ENCODE results near the gene HNMT. TPM values are rescaled to one million over a fixed set of nuclear protein-coding genes. Genes with fewer than 3 reads are reported as not detected.
A peak's percentile ranks its signal among the peaks of the same experiment; 100 is the strongest.
"Not testable (repeated sequence)": the region's sequence is repeated elsewhere in the genome, so short reads cannot be mapped to it uniquely, and the experiment has no call there.

The HNMT gene
- total RNA-seq, 1 donor = 161 TPM

DNA sequence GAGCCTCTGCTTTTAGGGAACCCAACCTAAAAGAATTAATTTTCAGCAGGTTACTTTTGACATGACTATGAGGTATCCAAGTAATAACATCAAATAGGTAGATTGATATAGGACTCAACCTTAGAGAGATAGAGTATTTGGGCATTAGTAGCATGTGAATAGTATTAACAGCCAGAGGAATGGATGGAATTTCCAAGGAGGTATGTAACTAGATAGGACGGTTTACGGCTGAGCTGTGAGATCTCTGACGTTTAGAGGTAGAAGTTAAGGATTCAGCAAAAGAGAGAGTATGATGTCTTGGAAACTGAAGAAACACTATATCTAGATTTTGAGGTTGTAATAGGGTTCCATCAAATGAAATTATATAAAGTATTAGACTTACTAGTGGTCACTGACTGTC is 70.3 kb downstream of the HNMT start:
- TF ChIP-seq, protein P1, sequence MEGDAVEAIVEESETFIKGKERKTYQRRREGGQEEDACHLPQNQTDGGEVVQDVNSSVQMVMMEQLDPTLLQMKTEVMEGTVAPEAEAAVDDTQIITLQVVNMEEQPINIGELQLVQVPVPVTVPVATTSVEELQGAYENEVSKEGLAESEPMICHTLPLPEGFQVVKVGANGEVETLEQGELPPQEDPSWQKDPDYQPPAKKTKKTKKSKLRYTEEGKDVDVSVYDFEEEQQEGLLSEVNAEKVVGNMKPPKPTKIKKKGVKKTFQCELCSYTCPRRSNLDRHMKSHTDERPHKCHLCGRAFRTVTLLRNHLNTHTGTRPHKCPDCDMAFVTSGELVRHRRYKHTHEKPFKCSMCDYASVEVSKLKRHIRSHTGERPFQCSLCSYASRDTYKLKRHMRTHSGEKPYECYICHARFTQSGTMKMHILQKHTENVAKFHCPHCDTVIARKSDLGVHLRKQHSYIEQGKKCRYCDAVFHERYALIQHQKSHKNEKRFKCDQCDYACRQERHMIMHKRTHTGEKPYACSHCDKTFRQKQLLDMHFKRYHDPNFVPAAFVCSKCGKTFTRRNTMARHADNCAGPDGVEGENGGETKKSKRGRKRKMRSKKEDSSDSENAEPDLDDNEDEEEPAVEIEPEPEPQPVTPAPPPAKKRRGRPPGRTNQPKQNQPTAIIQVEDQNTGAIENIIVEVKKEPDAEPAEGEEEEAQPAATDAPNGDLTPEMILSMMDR (IDR thresholded peaks at IDR 0.05; ENCODE audit: insufficient read depth, low read depth, low read length) = no peak
- H3K4me3 ChIP-seq (ENCODE audit: low read depth, low read length) = no peak overlapping the region
- DNase-seq (ENCODE audit: low read depth) = no peak

DNA sequence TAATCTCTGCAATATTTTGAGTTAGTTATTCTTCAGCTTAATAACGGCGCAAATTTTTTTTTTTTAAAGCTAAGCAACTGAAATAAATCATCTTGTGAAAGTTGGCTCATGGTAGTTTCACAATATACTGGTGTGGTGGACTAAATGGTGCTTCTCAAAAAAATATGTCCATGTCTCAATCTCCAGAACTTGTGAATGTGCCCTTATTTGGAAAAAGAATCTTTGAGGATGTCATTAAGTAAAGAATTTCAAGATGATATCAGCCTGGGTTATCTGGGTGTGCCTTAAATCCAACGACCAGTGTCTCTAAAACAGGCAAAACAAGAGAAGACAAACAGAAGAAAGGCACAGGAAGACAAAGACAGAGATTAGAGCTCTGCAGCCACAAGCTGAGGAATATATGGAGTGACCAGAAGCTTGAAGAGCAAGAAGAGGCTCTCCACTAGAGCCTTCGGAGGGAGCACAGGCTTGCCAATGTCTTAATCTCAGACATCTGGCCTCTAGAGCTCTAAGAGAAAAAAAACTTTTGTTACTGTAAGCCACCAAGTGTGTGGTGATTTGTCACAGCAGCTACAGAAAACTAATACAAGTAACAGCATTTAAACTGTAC is 71.4 kb downstream of the HNMT start:
- no peak overlapping the region for H3K4me3 ChIP-seq (ENCODE audit: low read depth, low read length)
- TF ChIP-seq, protein P1 (IDR thresholded peaks at IDR 0.05; ENCODE audit: insufficient read depth, low read depth, low read length) = no peak
- peak; percentile 68 for DNase-seq (ENCODE audit: low read depth)

DNA sequence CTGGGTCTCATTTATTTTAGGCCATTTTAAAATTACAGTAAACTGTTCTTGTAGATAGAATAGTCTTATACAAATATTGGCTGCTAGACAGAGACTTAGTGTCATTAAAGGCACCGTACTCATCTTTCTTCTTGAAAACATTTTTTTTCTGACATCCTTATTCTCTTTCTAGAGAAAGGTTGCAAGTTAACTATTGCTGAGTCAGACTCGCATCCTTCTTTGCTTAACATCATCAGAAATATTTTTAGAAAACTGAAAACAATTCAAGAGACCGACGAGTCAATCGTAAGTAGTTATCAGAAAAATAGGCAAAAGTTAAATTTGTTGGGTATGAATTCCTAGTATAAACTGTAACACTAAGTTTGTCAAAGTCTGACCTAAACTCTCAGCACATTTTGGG is 72.2 kb downstream of the HNMT start:
- no peak overlapping the region for H3K4me3 ChIP-seq (ENCODE audit: low read depth, low read length)
- TF ChIP-seq, protein P1 (IDR thresholded peaks at IDR 0.05; ENCODE audit: insufficient read depth, low read depth, low read length) = no peak
- peak; percentile 11 for DNase-seq (ENCODE audit: low read depth)

DNA sequence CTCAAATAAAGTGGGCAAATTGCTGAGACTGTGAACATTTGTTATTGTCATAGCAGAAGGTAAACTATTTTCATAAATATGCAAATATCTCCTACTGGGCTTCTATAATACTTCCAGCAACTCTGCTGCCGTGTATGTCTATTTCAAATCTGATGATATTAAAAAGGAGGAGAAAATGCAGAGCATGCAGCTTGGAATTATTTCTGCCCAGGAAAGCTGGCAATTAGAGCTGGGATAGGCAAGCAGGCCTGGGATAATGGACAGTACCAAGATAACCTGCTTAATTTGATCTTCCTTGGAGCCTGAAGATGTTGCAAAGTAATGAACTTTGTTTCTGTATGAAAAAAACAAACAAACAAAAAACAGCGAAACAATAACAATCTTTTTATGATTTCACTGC is 72.8 kb downstream of the HNMT start:
- no peak for DNase-seq (ENCODE audit: low read depth)
- TF ChIP-seq, protein P1 (IDR thresholded peaks at IDR 0.05; ENCODE audit: insufficient read depth, low read depth, low read length) = no peak
- H3K4me3 ChIP-seq (ENCODE audit: low read depth, low read length) = no peak overlapping the region

DNA sequence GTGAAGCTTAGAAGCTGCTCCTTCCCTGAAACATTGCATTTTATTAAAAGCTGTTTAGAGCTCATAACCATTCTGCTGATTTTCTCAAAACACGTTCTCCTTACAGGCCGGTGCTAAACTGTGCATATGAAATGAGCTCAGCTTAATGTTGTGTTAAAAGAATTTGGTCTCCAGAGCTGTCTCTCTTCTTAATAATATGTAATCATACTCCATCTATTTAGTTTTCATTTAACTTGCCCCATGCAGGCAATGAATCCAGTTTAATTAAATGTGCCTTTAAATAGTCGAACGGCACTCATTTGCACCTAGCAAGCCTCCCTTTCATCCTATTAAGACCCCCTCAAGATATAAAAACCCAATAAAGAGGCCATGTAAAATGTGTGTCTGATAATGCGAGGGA is 76.3 kb downstream of the HNMT start:
- no peak for DNase-seq (ENCODE audit: low read depth)
- H3K4me3 ChIP-seq (ENCODE audit: low read depth, low read length) = no peak overlapping the region
- TF ChIP-seq, protein P1 (IDR thresholded peaks at IDR 0.05; ENCODE audit: insufficient read depth, low read depth, low read length) = no peak

DNA sequence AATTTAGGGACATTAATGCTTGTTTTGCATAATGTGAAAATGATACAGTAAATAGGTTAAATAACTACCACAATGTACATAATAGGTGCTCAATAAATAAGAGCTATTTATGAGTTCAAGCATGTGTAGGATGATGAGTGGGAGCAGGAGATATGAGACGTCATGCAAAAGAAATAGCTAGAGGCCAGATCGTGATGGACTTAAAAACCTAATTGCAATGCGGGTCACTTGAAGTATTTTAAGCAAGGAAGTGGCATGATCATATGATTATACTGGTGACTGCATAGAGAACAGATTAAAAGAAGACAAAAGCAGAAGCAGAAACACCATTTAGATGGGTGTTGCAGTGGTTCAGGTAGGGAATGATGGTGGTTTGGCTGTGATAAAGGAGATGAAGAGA is 78.0 kb downstream of the HNMT start:
- TF ChIP-seq, protein P1 (IDR thresholded peaks at IDR 0.05; ENCODE audit: insufficient read depth, low read depth, low read length) = no peak
- DNase-seq (ENCODE audit: low read depth) = no peak
- no peak overlapping the region for H3K4me3 ChIP-seq (ENCODE audit: low read depth, low read length)

DNA sequence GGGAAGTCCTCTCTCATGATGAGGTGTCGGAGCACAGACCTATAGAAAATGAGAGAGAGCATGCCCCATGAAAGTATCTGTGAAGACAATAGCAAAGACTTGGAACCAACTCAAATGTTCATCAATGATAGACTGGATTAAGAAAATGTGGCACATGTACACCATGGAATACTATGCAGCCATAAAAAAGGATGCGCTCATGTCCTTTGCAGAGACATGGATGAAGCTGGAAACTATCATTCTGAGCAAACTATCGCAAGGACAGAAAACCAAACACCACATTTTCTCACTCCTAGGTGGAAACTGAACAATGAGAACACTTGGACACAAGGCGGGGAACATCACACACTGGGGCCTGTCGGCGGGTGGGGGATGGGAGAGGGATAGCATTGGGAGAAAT is 79.3 kb downstream of the HNMT start:
- not testable (repeated sequence) for H3K4me3 ChIP-seq (ENCODE audit: low read depth, low read length)

More for the DNA sequence above, 79.3 kb downstream of the HNMT start:
- DNase-seq (ENCODE audit: low read depth) = not testable (repeated sequence)

Data from fibroblast of villous mesenchyme (primary cell).